WTC11 (cell line): ENCODE measurements around the gene SMCO1. TPM values are rescaled to one million over a fixed set of nuclear protein-coding genes. Genes with fewer than 3 reads are reported as not detected.

Experiments used
- ATAC-seq: fragments of 200-7000 bp; cut with Tn5 transposase; 2 replicates; pipeline ENCODE4 v1.10.0; 2021; ENCODE audit warnings: mild to moderate bottlenecking, moderate library complexity
- CTCF ChIA-PET: fragments of 300-600 bp; sonication (Branson Sonifier 250); formaldehyde crosslinking; loops from one replicate; lab custom pipeline; 2021; ENCODE audit warnings: antibody characterized with exemption; lab: Charles Lee
- POLR2A ChIA-PET: fragments of 350-600 bp; sonication (Branson Sonifier 250); formaldehyde crosslinking; loops from one replicate; lab custom pipeline; 2021; ENCODE audit warnings: antibody characterized with exemption; lab: Charles Lee
- DNase-seq: peaks from one replicate; pipeline ENCODE4 v3.0.0; 2021; ENCODE audit warnings: low spot score
- H3K27ac Mint-ChIP-seq: 2 replicates; pipeline ENCODE4 v1.8.0; 2021; ENCODE audit warnings: mixed read lengths
- H3K27me3 Mint-ChIP-seq: 2 replicates; pipeline ENCODE4 v1.8.0; 2021; ENCODE audit warnings: low read depth, mild to moderate bottlenecking, moderate library complexity, mixed read lengths
- H3K36me3 Mint-ChIP-seq: 2 replicates; pipeline ENCODE4 v1.8.0; 2021; ENCODE audit warnings: mixed read lengths
- H3K4me1 Mint-ChIP-seq: 2 replicates; pipeline ENCODE4 v1.8.0; 2022; ENCODE audit warnings: mixed read lengths
- H3K4me3 Mint-ChIP-seq: 2 replicates; pipeline ENCODE4 v1.8.0; 2021; ENCODE audit warnings: mild to moderate bottlenecking, moderate library complexity, mixed read lengths
- H3K9me3 Mint-ChIP-seq: 2 replicates; pipeline ENCODE4 v1.8.0; 2021; ENCODE audit warnings: mixed read lengths
- ATF1 ChIP-seq: sonication (generic); formaldehyde crosslinking; IDR thresholded peaks from 2 replicates; pipeline ENCODE4 v1.8.1; 2023; ENCODE audit warnings: mild to moderate bottlenecking, moderate library complexity, missing genetic modification reagents
- HMGA2 ChIP-seq: fragments of 250-450 bp; sonication (Bioruptor Pico); IDR thresholded peaks from 2 replicates; pipeline ENCODE4 v1.4.0; 2021; ENCODE audit warnings: mild to moderate bottlenecking, moderate library complexity
- JAZF1 ChIP-seq: fragments of 250-450 bp; sonication (Bioruptor Pico); IDR thresholded peaks from 2 replicates; pipeline ENCODE4 v1.9.0; 2021; ENCODE audit warnings: moderate library complexity, mild to moderate bottlenecking, inconsistent platforms
- NFE2L1 ChIP-seq: sonication (generic); formaldehyde crosslinking; IDR thresholded peaks from 2 replicates; pipeline ENCODE4 v1.8.1; 2023; ENCODE audit warnings: missing genetic modification reagents
- PRRX2 ChIP-seq: fragments of 250-450 bp; sonication (Bioruptor Pico); IDR thresholded peaks from 2 replicates; pipeline ENCODE4 v1.8.0; 2021; ENCODE audit warnings: mild to moderate bottlenecking
- SMAD4 ChIP-seq: sonication (generic); formaldehyde crosslinking; IDR thresholded peaks from 2 replicates; pipeline ENCODE4 v1.8.0; 2022; ENCODE audit warnings: mild to moderate bottlenecking, missing genetic modification reagents
- SOX15 ChIP-seq: fragments of 250-450 bp; sonication (Bioruptor Pico); IDR thresholded peaks from 2 replicates; pipeline ENCODE4 v1.9.0; 2021; ENCODE audit warnings: mild to moderate bottlenecking
- ZNF219 ChIP-seq: sonication (generic); formaldehyde crosslinking; IDR thresholded peaks from 2 replicates; pipeline ENCODE4 v1.8.0; 2023; ENCODE audit warnings: missing genetic modification reagents, mild to moderate bottlenecking, borderline replicate concordance
- ZNF263 ChIP-seq: sonication (generic); formaldehyde crosslinking; IDR thresholded peaks from 2 replicates; pipeline ENCODE4 v1.8.1; 2022; ENCODE audit warnings: low read depth, mild to moderate bottlenecking, moderate library complexity, missing genetic modification reagents
- ZNF396 ChIP-seq: fragments of 250-450 bp; sonication (Bioruptor Pico); IDR thresholded peaks from 2 replicates; pipeline ENCODE4 v1.8.0; 2021; ENCODE audit warnings: mild to moderate bottlenecking, moderate library complexity, borderline replicate concordance
- ZNF416 ChIP-seq: fragments of 250-450 bp; sonication (Bioruptor Pico); IDR thresholded peaks from 2 replicates; pipeline ENCODE4 v1.9.0; 2021; ENCODE audit warnings: mild to moderate bottlenecking, inconsistent platforms
- ZNF423 ChIP-seq: fragments of 250-450 bp; sonication (Bioruptor Pico); IDR thresholded peaks from 2 replicates; pipeline ENCODE4 v2.1.2; 2022; ENCODE audit warnings: mild to moderate bottlenecking, moderate library complexity
- total RNA-seq: library from RNA; stranded (reverse); gene quantifications from 3 replicates; pipeline ENCODE4 v1.2.3, GENCODE V29; 2021
- TF ChIP-seq, protein P1 (sequence below): sonication (generic); formaldehyde crosslinking; IDR thresholded peaks from 2 replicates; pipeline ENCODE4 v1.8.0; 2022; ENCODE audit warnings: mild to moderate bottlenecking, missing genetic modification reagents
- TF ChIP-seq, protein P2 (sequence below): sonication (generic); formaldehyde crosslinking; IDR thresholded peaks from 2 replicates; pipeline ENCODE4 v1.8.1; 2022; ENCODE audit warnings: missing genetic modification reagents, borderline replicate concordance
- TF ChIP-seq, protein P3 (sequence below): sonication (generic); formaldehyde crosslinking; IDR thresholded peaks from 2 replicates; pipeline ENCODE4 v1.8.0; 2022; ENCODE audit warnings: missing genetic modification reagents
- TF ChIP-seq, protein P4 (sequence below): sonication (generic); formaldehyde crosslinking; conservative IDR thresholded peaks from 2 replicates; pipeline ENCODE4 v1.8.1; 2023; ENCODE audit warnings: mild to moderate bottlenecking, low read depth, missing genetic modification reagents, moderate library complexity
- TF ChIP-seq, protein P5 (sequence below): sonication (generic); formaldehyde crosslinking; IDR thresholded peaks from 2 replicates; pipeline ENCODE4 v1.8.0; 2022; ENCODE audit warnings: mild to moderate bottlenecking, missing genetic modification reagents
- TF ChIP-seq, protein P6 (sequence below): fragments of 250-450 bp; sonication (Bioruptor Pico); IDR thresholded peaks from 2 replicates; pipeline ENCODE4 v1.9.0; 2021; ENCODE audit warnings: mild to moderate bottlenecking, borderline replicate concordance

Gene SMCO1
- total RNA-seq, 1 experiment from 2014 or later: not detected

DNA sequence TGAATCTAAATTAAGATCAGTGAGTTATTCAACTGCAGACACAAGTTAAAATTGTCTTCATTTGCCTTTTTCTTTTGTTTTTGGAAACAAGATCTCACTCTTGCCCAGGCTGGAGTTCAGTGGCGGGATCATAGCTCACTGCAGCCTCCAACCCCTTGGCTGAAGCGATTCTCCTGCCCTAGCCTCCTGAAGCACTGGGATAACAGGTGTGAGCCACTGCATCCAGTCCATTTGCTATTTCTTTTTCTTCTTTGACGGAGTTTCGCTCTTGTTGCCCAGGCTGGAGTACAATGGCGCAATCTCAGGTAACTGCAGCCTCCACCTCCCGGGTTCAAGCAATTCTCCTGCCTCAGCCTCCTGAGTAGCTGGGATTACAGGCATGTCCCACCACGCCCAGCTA lies 21.9 kb downstream of the SMCO1 start:
- H3K9me3 Mint-ChIP-seq: no peaks in the 10 kb centered on the region
- POLR2A ChIA-PET: no interaction called here
- peaks cover 15% of the 10 kb centered on the region for H3K36me3 Mint-ChIP-seq
- CTCF ChIA-PET: no interaction called here
- no peak overlapping the region for H3K4me3 Mint-ChIP-seq
- no peak for DNase-seq
- TF ChIP-seq JAZF1 (no peak), ZNF416 (CRISPR knock-in tag) (no peak), SMAD4 (CRISPR knock-in tag) (no peak), SOX15 (CRISPR knock-in tag) (no peak), PRRX2 (CRISPR knock-in tag) (no peak), ZNF423 (no peak), ZNF396 (CRISPR knock-in tag) (no peak), HMGA2 (CRISPR knock-in tag) (no peak), ATF1 (no peak), ZNF219 (CRISPR knock-in tag) (no peak), NFE2L1 (CRISPR knock-in tag) (no peak), ZNF263 (CRISPR knock-in tag) (no peak)
- TF ChIP-seq, protein P1, sequence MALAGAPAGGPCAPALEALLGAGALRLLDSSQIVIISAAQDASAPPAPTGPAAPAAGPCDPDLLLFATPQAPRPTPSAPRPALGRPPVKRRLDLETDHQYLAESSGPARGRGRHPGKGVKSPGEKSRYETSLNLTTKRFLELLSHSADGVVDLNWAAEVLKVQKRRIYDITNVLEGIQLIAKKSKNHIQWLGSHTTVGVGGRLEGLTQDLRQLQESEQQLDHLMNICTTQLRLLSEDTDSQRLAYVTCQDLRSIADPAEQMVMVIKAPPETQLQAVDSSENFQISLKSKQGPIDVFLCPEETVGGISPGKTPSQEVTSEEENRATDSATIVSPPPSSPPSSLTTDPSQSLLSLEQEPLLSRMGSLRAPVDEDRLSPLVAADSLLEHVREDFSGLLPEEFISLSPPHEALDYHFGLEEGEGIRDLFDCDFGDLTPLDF (CRISPR knock-in tag): no peak
- TF ChIP-seq, protein P2, sequence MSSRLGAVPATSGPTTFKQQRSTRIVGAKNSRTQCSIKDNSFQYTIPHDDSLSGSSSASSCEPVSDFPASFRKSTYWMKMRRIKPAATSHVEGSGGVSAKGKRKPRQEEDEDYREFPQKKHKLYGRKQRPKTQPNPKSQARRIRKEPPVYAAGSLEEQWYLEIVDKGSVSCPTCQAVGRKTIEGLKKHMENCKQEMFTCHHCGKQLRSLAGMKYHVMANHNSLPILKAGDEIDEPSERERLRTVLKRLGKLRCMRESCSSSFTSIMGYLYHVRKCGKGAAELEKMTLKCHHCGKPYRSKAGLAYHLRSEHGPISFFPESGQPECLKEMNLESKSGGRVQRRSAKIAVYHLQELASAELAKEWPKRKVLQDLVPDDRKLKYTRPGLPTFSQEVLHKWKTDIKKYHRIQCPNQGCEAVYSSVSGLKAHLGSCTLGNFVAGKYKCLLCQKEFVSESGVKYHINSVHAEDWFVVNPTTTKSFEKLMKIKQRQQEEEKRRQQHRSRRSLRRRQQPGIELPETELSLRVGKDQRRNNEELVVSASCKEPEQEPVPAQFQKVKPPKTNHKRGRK (CRISPR knock-in tag): no peak
- TF ChIP-seq, protein P3, sequence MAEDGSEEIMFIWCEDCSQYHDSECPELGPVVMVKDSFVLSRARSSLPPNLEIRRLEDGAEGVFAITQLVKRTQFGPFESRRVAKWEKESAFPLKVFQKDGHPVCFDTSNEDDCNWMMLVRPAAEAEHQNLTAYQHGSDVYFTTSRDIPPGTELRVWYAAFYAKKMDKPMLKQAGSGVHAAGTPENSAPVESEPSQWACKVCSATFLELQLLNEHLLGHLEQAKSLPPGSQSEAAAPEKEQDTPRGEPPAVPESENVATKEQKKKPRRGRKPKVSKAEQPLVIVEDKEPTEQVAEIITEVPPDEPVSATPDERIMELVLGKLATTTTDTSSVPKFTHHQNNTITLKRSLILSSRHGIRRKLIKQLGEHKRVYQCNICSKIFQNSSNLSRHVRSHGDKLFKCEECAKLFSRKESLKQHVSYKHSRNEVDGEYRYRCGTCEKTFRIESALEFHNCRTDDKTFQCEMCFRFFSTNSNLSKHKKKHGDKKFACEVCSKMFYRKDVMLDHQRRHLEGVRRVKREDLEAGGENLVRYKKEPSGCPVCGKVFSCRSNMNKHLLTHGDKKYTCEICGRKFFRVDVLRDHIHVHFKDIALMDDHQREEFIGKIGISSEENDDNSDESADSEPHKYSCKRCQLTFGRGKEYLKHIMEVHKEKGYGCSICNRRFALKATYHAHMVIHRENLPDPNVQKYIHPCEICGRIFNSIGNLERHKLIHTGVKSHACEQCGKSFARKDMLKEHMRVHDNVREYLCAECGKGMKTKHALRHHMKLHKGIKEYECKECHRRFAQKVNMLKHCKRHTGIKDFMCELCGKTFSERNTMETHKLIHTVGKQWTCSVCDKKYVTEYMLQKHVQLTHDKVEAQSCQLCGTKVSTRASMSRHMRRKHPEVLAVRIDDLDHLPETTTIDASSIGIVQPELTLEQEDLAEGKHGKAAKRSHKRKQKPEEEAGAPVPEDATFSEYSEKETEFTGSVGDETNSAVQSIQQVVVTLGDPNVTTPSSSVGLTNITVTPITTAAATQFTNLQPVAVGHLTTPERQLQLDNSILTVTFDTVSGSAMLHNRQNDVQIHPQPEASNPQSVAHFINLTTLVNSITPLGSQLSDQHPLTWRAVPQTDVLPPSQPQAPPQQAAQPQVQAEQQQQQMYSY (CRISPR knock-in tag): no peak
- TF ChIP-seq, protein P4, sequence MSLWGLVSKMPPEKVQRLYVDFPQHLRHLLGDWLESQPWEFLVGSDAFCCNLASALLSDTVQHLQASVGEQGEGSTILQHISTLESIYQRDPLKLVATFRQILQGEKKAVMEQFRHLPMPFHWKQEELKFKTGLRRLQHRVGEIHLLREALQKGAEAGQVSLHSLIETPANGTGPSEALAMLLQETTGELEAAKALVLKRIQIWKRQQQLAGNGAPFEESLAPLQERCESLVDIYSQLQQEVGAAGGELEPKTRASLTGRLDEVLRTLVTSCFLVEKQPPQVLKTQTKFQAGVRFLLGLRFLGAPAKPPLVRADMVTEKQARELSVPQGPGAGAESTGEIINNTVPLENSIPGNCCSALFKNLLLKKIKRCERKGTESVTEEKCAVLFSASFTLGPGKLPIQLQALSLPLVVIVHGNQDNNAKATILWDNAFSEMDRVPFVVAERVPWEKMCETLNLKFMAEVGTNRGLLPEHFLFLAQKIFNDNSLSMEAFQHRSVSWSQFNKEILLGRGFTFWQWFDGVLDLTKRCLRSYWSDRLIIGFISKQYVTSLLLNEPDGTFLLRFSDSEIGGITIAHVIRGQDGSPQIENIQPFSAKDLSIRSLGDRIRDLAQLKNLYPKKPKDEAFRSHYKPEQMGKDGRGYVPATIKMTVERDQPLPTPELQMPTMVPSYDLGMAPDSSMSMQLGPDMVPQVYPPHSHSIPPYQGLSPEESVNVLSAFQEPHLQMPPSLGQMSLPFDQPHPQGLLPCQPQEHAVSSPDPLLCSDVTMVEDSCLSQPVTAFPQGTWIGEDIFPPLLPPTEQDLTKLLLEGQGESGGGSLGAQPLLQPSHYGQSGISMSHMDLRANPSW (CRISPR knock-in tag): no peak
- TF ChIP-seq, protein P5, sequence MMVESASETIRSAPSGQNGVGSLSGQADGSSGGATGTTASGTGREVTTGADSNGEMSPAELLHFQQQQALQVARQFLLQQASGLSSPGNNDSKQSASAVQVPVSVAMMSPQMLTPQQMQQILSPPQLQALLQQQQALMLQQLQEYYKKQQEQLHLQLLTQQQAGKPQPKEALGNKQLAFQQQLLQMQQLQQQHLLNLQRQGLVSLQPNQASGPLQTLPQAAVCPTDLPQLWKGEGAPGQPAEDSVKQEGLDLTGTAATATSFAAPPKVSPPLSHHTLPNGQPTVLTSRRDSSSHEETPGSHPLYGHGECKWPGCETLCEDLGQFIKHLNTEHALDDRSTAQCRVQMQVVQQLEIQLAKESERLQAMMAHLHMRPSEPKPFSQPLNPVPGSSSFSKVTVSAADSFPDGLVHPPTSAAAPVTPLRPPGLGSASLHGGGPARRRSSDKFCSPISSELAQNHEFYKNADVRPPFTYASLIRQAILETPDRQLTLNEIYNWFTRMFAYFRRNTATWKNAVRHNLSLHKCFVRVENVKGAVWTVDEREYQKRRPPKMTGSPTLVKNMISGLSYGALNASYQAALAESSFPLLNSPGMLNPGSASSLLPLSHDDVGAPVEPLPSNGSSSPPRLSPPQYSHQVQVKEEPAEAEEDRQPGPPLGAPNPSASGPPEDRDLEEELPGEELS (CRISPR knock-in tag): no peak
- TF ChIP-seq, protein P6, sequence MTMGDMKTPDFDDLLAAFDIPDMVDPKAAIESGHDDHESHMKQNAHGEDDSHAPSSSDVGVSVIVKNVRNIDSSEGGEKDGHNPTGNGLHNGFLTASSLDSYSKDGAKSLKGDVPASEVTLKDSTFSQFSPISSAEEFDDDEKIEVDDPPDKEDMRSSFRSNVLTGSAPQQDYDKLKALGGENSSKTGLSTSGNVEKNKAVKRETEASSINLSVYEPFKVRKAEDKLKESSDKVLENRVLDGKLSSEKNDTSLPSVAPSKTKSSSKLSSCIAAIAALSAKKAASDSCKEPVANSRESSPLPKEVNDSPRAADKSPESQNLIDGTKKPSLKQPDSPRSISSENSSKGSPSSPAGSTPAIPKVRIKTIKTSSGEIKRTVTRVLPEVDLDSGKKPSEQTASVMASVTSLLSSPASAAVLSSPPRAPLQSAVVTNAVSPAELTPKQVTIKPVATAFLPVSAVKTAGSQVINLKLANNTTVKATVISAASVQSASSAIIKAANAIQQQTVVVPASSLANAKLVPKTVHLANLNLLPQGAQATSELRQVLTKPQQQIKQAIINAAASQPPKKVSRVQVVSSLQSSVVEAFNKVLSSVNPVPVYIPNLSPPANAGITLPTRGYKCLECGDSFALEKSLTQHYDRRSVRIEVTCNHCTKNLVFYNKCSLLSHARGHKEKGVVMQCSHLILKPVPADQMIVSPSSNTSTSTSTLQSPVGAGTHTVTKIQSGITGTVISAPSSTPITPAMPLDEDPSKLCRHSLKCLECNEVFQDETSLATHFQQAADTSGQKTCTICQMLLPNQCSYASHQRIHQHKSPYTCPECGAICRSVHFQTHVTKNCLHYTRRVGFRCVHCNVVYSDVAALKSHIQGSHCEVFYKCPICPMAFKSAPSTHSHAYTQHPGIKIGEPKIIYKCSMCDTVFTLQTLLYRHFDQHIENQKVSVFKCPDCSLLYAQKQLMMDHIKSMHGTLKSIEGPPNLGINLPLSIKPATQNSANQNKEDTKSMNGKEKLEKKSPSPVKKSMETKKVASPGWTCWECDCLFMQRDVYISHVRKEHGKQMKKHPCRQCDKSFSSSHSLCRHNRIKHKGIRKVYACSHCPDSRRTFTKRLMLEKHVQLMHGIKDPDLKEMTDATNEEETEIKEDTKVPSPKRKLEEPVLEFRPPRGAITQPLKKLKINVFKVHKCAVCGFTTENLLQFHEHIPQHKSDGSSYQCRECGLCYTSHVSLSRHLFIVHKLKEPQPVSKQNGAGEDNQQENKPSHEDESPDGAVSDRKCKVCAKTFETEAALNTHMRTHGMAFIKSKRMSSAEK (CRISPR knock-in tag): no peak
- H3K4me1 Mint-ChIP-seq: no peaks in the 10 kb centered on the region
- no peak overlapping the region for H3K27ac Mint-ChIP-seq
- no peak for ATAC-seq
- no peaks in the 10 kb centered on the region for H3K27me3 Mint-ChIP-seq
